Keratinocyte (primary cell): ENCODE data around the gene SMURF1. TPM values are rescaled to one million over a fixed set of nuclear protein-coding genes. Genes with fewer than 3 reads are reported as not detected.

Experiments used
- DNase-seq: peaks from one replicate; pipeline ENCODE4 v3.0.0-alpha.2; 2011; ENCODE audit warnings: low read depth, missing footprints, low spot score
- FAIRE-seq: peaks from 2 replicates; lab custom pipeline; 2011; peaks lifted over from hg19 to GRCh38; lab: Jason Lieb, UNC
- H2AFZ ChIP-seq: 2 replicates; pipeline ENCODE4 v1.6.0; 2012; ENCODE audit warnings: low read length, control low read depth, inconsistent platforms; ENCODE audit not compliant: control insufficient read depth
- H3K27ac ChIP-seq: 2 replicates; pipeline ENCODE4 v1.5.1; 2011; ENCODE audit warnings: low read length; ENCODE audit not compliant: control insufficient read depth, insufficient read depth
- H3K27me3 ChIP-seq: 3 replicates; pipeline ENCODE4 v1.6.0; 2011; ENCODE audit warnings: low read length; ENCODE audit not compliant: control insufficient read depth, insufficient read depth; ENCODE audit errors: extremely low read depth
- H3K36me3 ChIP-seq, 2 experiments: 2 replicates in 1 of 2; 3 replicates in 1 of 2; pipeline ENCODE4 v1.5.1; 2011; ENCODE audit warnings: low read length in 2 of 2, mild to moderate bottlenecking in 1 of 2; ENCODE audit not compliant: control insufficient read depth in 2 of 2, insufficient read depth in 2 of 2; ENCODE audit errors: extremely low read depth in 1 of 2
- H3K4me1 ChIP-seq: 3 replicates; pipeline ENCODE4 v1.5.1; 2011; ENCODE audit warnings: low read length; ENCODE audit not compliant: control insufficient read depth, insufficient read depth; ENCODE audit errors: extremely low read depth
- H3K4me2 ChIP-seq: 3 replicates; pipeline ENCODE4 v1.6.0; 2011; ENCODE audit warnings: low read depth, low read length; ENCODE audit not compliant: control insufficient read depth, insufficient read depth; ENCODE audit errors: extremely low read depth
- H3K4me3 ChIP-seq, 3 experiments: fragments of 200-600 bp in 1 of 3; sonication (generic) in 1 of 3; 2 replicates in 2 of 3; 3 replicates in 1 of 3; pipeline ENCODE4 v1.5.1; 2011 to 2016; ENCODE audit warnings: low read length in 3 of 3, mild to moderate bottlenecking in 3 of 3, control low read depth in 2 of 3, inconsistent platforms in 1 of 3, low read depth in 1 of 3, mixed read lengths in 1 of 3, mixed run types in 1 of 3, moderate library complexity in 1 of 3; ENCODE audit not compliant: control insufficient read depth in 2 of 3, insufficient read depth in 2 of 3; ENCODE audit errors: extremely low read depth in 1 of 3
- H3K79me2 ChIP-seq: 2 replicates; pipeline ENCODE4 v1.6.0; 2012; ENCODE audit warnings: low read length; ENCODE audit not compliant: control insufficient read depth, insufficient read depth
- H3K9ac ChIP-seq: 3 replicates; pipeline ENCODE4 v1.6.0; 2011; ENCODE audit warnings: low read length; ENCODE audit not compliant: control insufficient read depth, insufficient read depth; ENCODE audit errors: extremely low read depth
- H3K9me1 ChIP-seq: 3 replicates; pipeline ENCODE4 v1.6.0; 2011; ENCODE audit warnings: low read length; ENCODE audit not compliant: control insufficient read depth, insufficient read depth; ENCODE audit errors: extremely low read depth
- H3K9me3 ChIP-seq: 2 replicates; pipeline ENCODE4 v1.5.1; 2012; ENCODE audit warnings: low read depth, low read length; ENCODE audit not compliant: control insufficient read depth
- H4K20me1 ChIP-seq: 3 replicates; pipeline ENCODE4 v1.6.0; 2011; ENCODE audit warnings: low read length; ENCODE audit not compliant: control insufficient read depth, insufficient read depth; ENCODE audit errors: extremely low read depth
- EZH2 ChIP-seq: IDR thresholded peaks from one replicate; pipeline ENCODE4 v1.6.1; 2012; ENCODE audit warnings: inconsistent platforms, mild to moderate bottlenecking, low read length, moderate library complexity
- dilution Hi-C: fragments of 300-500 bp; cut with MboI; formaldehyde crosslinking; loops from one replicate; pipeline ENCODE4 v1.7.0; 2020; ENCODE audit warnings: low sequenced_read_pairs; ENCODE audit not compliant: extremely low pct_ligation_motif_present
- polyA plus RNA-seq, 5 experiments: library from polyadenylated mRNA; depleted of rRNA in 3 of 5; stranded (reverse) in 3 of 5; stranded (forward) in 1 of 5; unstranded in 1 of 5; fragments of >200 nt; gene quantifications; 1 replicate in 1 of 5; 2 replicates in 3 of 5; 3 replicates in 1 of 5; pipeline versions ENCODE4 v1.2.1 to v1.2.3, GENCODE V29; 2011 to 2012; ENCODE audit warnings: missing spikeins in 2 of 5, low read depth in 1 of 5, low replicate concordance in 1 of 5
- TF ChIP-seq, protein P1 (sequence below), 3 experiments: IDR thresholded peaks in 1 of 3; conservative IDR thresholded peaks in 1 of 3; optimal IDR thresholded peaks in 1 of 3; 2 replicates in 2 of 3; 3 replicates in 1 of 3; pipeline versions ENCODE3 to v1.5.1; 2011; ENCODE audit warnings: low read length in 3 of 3, mild to moderate bottlenecking in 3 of 3, moderate library complexity in 2 of 3, control low read depth in 1 of 3, inconsistent platforms in 1 of 3; ENCODE audit not compliant: insufficient read depth in 2 of 3; ENCODE audit errors: extremely low read depth in 1 of 3

Gene SMURF1
- polyA plus RNA-seq, 1 donor (not counting 4 experiments of a cell fraction or from before 2014, with no cell fraction given) = 22.2 TPM

DNA sequence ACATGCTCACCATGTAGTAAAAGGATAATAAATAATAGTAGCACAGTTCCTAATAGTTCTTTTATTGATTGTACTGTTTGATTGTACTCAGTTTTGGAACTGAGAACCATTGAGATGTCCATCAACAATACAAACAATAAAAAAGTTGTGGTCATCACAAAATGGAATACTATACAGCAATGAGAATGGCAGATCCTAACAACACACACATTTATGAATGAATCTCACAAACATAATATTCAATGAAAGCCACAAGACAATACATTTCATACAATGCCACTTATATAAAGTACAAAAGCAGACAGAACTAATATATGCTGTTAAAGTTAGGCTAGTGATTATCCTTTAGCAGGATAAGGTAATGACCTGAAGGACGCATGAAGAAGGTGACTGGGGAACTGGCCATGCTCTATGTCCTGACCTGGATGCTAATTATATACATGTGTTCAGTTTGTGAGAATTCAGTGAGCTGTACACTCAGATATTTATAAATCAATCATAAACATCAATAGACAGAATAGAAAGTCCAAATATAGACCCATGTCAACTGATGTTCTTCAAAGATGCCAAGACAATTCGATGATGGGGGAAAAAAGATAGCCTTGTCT is 70.0 kb downstream of the SMURF1 start:
- dilution Hi-C loops = loop anchor here (25.0 kb wide), 1 partner anchor 238 kb away; no protein-coding TSS in a partner anchor
- H3K4me2 ChIP-seq = no peak overlapping the region
- H3K9me3 ChIP-seq = no peaks in the 10 kb centered on the region
- TF ChIP-seq, protein P1, sequence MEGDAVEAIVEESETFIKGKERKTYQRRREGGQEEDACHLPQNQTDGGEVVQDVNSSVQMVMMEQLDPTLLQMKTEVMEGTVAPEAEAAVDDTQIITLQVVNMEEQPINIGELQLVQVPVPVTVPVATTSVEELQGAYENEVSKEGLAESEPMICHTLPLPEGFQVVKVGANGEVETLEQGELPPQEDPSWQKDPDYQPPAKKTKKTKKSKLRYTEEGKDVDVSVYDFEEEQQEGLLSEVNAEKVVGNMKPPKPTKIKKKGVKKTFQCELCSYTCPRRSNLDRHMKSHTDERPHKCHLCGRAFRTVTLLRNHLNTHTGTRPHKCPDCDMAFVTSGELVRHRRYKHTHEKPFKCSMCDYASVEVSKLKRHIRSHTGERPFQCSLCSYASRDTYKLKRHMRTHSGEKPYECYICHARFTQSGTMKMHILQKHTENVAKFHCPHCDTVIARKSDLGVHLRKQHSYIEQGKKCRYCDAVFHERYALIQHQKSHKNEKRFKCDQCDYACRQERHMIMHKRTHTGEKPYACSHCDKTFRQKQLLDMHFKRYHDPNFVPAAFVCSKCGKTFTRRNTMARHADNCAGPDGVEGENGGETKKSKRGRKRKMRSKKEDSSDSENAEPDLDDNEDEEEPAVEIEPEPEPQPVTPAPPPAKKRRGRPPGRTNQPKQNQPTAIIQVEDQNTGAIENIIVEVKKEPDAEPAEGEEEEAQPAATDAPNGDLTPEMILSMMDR (optimal IDR thresholded peaks at IDR 0.05 in 1 of 3, IDR thresholded peaks at IDR 0.05 in 1 of 3, conservative IDR thresholded peaks at IDR 0.05 in 1 of 3; ENCODE audit: extremely low read depth in 1 of 3, insufficient read depth in 2 of 3, low read length in 3 of 3) = no peak
- TF ChIP-seq EZH2 = no peak
- peaks cover 0 to 3% of the 10 kb centered on the region in 2 experiments for H3K36me3 ChIP-seq
- H3K79me2 ChIP-seq = peaks cover 93% of the 10 kb centered on the region
- H3K9ac ChIP-seq = no peak overlapping the region
- H3K4me3 ChIP-seq = no peak overlapping the region
- H3K9me1 ChIP-seq = peaks cover 2% of the 10 kb centered on the region
- H2AFZ ChIP-seq = no peak overlapping the region
- H3K27ac ChIP-seq = no peak overlapping the region
- H3K4me1 ChIP-seq = peaks cover 6% of the 10 kb centered on the region
- H3K27me3 ChIP-seq = no peaks in the 10 kb centered on the region
- H4K20me1 ChIP-seq = peaks cover 13% of the 10 kb centered on the region
- FAIRE-seq (no peak), DNase-seq (no peak)

DNA sequence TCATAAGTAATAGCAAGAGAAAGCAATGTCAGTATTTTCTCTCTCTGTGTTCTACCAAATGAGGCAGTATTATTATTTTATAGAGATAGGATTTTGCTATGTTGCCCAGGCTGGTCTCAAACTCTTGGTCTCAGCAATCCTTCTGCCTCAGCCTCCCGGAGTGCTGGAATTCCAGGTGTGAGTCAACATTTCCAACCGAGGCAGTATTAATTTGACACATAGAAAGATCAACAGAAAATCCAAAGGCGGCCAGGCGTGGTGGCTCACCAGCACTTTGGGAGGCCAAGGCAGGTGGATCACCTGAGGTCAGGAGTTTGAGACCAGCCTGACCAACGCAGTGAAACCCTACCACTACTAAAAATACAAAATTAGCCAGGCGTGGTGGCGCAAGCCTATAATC is 71.8 kb downstream of the SMURF1 start:
- H3K27ac ChIP-seq = no peak overlapping the region
- dilution Hi-C loops = loop anchor here (25.0 kb wide), 1 partner anchor 240 kb away; no protein-coding TSS in a partner anchor
- H3K9ac ChIP-seq = no peak overlapping the region
- no peak overlapping the region for H3K4me3 ChIP-seq
- no peak for FAIRE-seq
- H3K79me2 ChIP-seq = peaks cover 95% of the 10 kb centered on the region
- DNase-seq = no peak
- H3K27me3 ChIP-seq = no peaks in the 10 kb centered on the region
- H3K36me3 ChIP-seq = peaks cover 0 to 3% of the 10 kb centered on the region in 2 experiments
- TF ChIP-seq, protein P1 (optimal IDR thresholded peaks at IDR 0.05 in 1 of 3, IDR thresholded peaks at IDR 0.05 in 1 of 3, conservative IDR thresholded peaks at IDR 0.05 in 1 of 3; ENCODE audit: extremely low read depth in 1 of 3, insufficient read depth in 2 of 3, low read length in 3 of 3) = no peak
- no peak for TF ChIP-seq EZH2
- H4K20me1 ChIP-seq = peaks cover 7% of the 10 kb centered on the region
- no peaks in the 10 kb centered on the region for H3K9me3 ChIP-seq
- no peak overlapping the region for H3K4me2 ChIP-seq
- H3K4me1 ChIP-seq = peaks cover 7% of the 10 kb centered on the region
- H3K9me1 ChIP-seq = peaks cover 2% of the 10 kb centered on the region
- H2AFZ ChIP-seq = no peak overlapping the region
